NCI-H82 (cell line): ENCODE results near the gene CUEDC1.

Experiments used
- DNase-seq: peaks from one replicate; lab custom pipeline; 2025; lab: John Stamatoyannopoulos, UW

Gene CUEDC1

GRCh38 chr17:57915985-57916757 is 39.0 kb downstream of the CUEDC1 start:
- DNase-seq: no peak

DNA sequence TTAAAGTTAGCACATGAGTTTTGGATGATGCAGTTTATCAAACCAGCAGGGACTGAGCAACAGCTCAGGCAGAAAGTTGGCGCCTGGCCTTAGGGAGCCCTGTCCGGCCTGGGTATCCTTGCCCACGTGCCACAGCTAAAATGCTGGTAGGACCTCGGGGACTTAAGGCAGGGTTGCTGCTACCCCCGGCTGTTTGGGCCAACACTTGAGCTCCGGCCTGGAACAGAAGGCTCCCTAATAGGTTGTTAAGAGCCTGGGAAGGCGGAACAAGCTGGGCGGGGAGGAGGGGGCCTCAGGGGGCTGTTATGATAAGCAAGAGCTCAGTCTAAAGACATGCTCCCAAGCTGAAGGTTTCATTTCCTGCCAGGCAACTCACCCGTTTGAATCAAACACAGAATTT is 39.7 kb downstream of the CUEDC1 start:
- peak; percentile 86 for DNase-seq

- no peak for DNase-seq
These were observed 40.7 kb downstream of the CUEDC1 start for GRCh38 chr17:57914273-57915142.

- DNase-seq: no peak
These were observed 41.5 kb downstream of the CUEDC1 start for GRCh38 chr17:57913575-57914272.

DNA sequence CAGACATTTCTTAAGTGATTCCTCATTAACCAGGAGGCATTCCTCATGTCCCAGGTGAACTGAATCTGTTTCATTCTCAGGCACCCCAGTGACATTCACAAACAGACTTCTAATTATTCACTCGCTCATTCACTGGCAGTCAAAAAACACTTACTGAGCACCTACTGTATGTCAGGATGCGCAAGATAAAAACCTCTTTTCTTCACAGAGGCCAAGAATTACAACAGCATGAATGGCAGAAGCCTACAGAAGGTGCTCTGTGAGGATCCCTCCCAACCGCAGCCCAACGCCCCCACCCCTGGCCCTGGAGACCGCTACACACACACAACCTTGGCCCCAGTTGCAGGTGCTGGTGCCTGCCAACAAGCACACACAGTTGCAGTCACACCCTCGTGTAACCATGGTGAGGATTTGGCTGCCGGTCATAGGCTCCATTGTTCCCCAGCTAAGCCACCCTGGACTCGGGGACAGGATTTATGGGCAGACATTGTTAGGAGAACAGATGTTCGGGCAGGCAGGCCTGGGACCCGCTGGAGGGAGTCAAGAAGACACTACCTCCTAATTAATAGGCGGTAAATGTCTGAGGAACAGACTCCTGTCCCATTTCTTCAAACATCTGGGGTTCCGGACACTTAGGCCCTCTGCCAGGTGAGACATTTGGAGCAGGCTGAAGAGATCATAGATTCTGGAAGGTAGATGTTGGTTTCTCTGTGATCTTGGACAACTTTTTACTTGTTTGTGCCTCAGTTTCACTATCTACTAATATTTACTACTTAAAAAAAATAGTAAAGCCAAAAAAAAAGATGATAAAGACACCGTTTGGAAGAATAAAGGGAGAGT is 43.2 kb downstream of the CUEDC1 start:
- DNase-seq: peak; percentile 99

DNA sequence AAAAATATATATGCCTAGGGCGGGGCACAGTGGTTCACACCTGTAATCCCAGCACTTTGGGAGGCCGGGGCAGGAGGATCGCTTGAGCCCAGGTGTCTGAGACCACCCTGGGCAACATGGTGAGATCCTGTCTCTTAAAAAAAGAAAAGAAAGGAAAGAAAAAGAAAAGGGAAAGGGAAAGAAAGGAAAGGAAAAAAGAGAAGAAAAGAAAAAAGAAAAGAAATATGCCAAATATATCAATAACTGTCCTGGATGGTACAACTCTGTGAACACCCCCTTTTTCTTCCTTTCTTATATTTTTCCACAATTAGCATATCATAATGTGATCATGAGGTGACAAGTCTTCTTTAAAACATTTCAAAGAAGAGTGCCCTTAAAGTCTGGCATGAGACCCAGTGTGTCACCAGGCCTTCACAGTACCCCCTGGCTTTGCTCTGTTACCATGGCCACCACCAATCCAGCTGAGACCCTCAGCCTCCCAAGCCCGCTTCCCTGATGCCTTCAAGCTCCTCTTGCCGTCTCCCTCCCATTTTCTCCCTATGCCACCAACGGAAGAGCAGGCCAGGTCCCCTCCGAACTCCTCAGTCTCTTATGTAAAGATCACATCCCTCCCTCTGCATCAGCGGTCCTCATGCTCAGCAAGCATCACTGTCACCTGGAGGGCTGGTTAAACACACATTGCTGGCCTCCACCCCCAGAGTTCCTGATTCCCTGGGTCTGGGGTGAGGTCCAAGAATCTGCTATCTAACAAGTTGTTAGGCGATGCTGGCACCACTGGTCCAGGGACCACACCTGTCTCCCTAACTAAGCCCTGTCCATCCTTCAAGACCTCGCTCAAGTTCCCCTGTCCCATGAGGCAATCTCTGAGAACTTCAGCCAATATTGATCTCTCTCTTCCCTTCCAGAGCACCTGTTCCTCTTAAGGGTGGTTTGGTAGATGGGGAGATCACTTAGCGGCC is 44.5 kb downstream of the CUEDC1 start:
- DNase-seq: no peak

DNA sequence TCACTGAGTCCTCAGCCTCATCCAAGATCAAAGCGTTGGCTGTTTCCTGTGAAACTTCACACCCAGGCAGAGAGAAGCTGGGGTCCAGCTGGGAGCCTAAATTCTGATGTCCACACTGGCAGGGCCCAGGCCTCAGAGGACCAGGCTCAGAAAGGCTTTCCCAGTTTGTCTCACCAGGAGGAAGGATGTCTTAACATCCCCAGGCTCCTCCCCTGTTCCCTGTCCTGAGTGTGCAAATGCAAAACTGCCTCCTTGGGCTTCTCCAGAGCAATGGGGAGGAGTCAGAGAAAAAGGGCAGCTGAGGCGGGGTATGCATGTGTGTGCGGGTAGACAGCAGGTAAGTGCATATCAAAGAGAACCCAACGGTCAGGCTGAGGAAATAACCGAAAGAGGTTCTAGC is 45.7 kb downstream of the CUEDC1 start:
- no peak for DNase-seq

DNA sequence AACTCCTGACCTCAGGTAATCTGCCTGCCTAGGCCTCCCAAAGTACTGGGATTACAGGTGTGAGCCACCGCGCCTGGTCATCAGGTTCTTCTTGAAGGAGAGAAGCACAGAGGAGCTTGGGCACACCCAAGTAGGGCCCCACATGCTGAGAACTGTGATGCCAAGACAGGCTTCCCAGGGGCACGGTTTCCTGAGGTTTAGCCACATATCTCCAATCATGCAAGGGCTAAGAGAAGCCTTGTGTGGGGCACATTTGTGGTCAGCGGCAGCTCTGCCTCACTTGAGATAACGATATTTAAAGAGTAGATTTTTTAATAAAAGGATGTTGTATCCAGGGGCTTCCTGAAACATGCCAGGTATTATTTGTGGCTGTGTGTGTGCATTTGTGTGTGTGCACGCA is 46.9 kb downstream of the CUEDC1 start:
- no peak for DNase-seq

- DNase-seq: peak; percentile 74
These were observed 48.3 kb downstream of the CUEDC1 start for GRCh38 chr17:57906910-57907309.

- DNase-seq: no peak
These were observed 49.2 kb downstream of the CUEDC1 start for GRCh38 chr17:57905875-57906455.

DNA sequence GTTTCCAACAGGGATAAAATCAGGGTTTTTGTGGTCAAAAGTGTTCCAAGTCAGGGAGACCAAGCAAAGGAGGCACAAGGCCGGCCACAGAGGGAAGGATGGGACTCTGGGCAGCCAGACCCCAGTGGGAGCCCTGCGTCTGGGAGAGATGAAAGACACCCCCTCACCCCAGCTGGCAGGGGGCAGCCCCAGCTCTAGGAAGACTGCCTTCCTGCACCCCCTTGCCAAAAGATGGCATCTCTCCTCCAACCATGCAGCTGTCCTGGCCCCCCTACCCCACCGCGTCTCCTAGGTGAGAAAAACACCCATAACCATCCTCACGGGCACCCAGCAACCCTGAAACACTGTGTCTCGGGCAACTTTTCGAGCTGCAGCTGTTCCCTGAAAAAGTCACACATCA is 51.3 kb downstream of the CUEDC1 start:
- no peak for DNase-seq

GRCh38 chr17:57902800-57903759 is 52.1 kb downstream of the CUEDC1 start:
- no peak for DNase-seq

GRCh38 chr17:57902117-57902799 is 53.0 kb downstream of the CUEDC1 start:
- peak; percentile 61 for DNase-seq

DNA sequence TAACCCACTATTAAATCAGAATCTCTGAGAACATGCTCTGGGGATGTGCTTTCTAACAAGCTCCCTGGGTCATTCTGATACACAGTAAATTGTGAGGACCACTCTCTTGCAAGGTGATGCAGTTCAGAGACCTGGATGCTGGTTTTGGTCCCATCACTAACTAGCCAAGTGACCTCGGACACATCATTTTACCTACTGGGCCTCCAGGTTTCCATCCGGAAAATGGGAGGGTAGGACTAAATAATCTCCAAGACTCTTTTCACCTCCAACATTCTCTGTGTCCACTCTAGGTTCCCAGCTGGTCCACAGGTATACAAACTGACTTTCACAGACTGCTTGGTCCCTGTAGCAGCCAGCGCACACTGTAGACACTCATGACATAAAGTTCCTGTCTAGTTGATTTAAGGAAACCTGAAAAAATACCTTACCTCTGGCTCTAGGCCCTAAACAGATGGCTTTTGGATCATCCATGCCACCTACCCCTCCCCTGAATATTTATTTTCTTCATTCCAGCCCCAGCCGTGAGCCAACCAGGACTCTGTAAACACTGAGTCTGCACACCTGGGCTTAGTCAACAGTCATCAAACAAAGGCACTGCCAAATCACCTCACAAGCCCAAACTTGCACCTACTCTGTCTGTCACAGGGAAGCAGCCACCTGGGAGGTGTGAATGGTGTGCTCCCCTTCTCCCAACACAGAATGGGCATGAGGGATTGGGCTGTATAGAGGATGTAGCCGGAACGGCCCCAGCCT is 54.0 kb downstream of the CUEDC1 start:
- DNase-seq: no peak

DNA sequence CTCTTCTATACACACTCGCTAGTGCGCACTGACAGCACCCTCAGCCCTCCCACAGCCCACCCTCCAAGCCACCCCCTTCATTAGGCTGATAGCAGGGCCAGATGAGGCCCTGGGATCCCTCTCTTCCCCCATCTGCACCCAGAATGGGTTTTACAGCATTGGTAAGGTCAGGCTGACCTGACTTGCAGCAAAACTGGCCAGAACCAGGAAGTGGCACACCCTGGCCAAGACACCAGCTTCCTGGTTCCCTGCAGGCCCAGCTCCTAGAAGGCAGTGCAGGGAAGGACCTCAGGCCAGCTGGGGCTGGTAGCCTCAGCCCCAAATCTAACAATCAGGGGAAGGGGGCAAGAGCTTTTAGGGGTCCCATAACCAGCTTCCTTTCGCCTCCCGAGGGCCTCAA is 55.4 kb downstream of the CUEDC1 start:
- DNase-seq: peak; percentile 48

- DNase-seq: peak; percentile 59
These were observed 55.8 kb downstream of the CUEDC1 start for GRCh38 chr17:57899391-57899790.

DNA sequence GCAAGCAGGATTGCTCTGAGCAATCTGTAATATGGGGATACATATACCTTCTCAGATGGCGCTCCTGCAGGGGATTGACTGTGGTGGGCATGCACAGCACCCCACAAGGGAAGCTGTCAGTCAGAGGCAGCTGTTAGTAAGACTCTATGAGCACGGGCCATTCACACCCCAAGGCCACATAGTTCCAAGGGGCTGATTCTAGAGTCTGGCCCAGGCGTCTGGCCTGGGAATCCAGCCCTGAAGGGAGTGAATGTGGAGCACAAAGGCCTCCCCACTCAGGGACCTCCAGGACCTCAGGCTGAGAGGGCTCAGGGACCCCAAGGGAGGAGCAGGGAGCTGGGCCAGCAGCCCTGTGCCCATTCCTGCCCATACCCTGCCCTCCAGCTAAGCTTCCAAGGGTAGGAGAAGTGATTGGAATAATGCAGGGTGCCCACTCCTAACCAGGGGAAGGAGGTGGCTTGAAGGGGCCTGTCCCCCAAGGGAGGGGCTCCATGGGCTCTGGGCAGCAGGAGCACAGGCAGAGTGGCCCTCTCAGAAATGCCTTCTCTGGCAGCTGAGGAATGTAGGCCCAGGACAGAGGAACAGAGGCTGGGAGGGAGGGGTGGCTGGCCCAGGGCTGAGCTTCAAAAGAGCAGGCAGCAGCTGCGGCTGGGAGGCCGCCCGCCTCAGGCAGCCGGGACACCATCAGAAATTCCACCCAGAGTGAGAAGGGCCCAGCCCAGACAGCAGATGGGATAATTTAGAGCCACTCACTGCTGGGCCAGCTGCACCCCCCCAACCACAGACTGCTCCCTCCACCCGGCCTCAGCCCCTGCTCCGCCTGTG is 56.5 kb downstream of the CUEDC1 start:
- DNase-seq: peak; percentile 94
